ENCODE measurements around the gene CPA1. TPM values are rescaled to one million over a fixed set of nuclear protein-coding genes. Genes with fewer than 3 reads are reported as not detected.

CPA1 gene
- total and polyA plus RNA-seq, 2 donors: 0.14 to 0.21 TPM

DNA sequence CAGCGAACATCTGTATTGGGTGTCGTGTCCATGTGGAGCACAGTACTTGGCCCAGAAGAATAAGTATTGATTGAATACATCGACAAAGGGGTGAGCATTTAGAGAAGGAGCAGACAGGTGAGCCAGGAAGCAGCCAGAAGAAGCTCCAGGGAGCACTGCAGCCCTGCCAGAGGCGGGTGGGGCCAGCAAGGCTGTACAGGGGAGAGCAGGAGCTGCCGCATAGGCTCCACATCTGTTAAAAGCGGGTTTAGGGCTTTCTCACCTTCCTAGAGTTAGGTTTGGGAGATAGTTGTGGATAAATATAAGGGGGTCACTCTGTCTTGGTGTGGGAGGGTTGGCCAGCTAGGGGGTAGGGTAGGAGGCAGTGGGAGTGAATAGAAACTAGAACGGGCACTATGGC, 1.3 kb upstream of the CPA1 start:
- Histone ChIP-seq H3K27me3 (ENCODE audit: control insufficient read depth in 2 of 2, insufficient read depth in 1 of 2, low read length in 1 of 2) (no peaks in the 10 kb centered on the region), H3K27ac (ENCODE audit: low read depth in 1 of 2, low read length in 1 of 2) (no peak overlapping the region), H3K4me3 (ENCODE audit: low read length in 2 of 2) (no peak overlapping the region), H3K4me1 (ENCODE audit: control insufficient read depth in 2 of 2, insufficient read depth in 2 of 2, low read length in 2 of 2) (peaks cover 0 to 21% of the 10 kb centered on the region in 2 donors), H3K36me3 (ENCODE audit: control insufficient read depth in 2 of 2, insufficient read depth in 2 of 2, low read length in 1 of 2) (no peaks in the 10 kb centered on the region), H3K9me3 (ENCODE audit: control insufficient read depth in 2 of 2, insufficient read depth in 1 of 2, low read length in 1 of 2) (peaks cover 4 to 26% of the 10 kb centered on the region in 2 donors)
- 98% methylated on average over 7 of the region's 7 CpGs for WGBS
- DNase-seq (ENCODE audit: low read depth in 6 of 9, low spot score in 9 of 9): no peak

DNA sequence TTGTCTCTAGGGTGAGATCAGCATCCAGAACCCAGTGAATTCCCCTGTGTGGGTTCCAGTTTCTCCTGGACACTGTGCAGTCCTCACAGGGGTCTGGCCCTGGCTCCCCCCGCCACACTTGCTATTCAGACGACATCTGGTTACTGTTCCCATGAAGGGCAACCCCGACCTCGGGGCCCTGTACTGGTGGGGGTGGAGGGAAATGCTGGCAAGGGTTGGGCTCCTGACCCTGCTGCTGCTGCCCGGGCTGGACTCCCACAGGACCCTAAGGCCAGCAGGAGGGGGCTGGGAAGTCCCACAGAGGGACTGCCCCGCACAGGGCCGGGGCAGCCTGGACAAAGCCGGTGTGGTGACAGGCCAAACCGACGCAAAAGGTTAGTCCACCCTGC, 768 bp upstream of the CPA1 start:
- no peak for DNase-seq (ENCODE audit: low read depth in 6 of 9, low spot score in 9 of 9)
- H3K4me1 ChIP-seq (ENCODE audit: control insufficient read depth in 2 of 2, insufficient read depth in 2 of 2, low read length in 2 of 2): peaks cover 0 to 19% of the 10 kb centered on the region in 2 donors
- H3K27me3 ChIP-seq (ENCODE audit: control insufficient read depth in 2 of 2, insufficient read depth in 1 of 2, low read length in 1 of 2): no peaks in the 10 kb centered on the region
- no peak overlapping the region for H3K27ac ChIP-seq (ENCODE audit: low read depth in 1 of 2, low read length in 1 of 2)
- 92% methylated on average over 10 of the region's 10 CpGs for WGBS
- H3K36me3 ChIP-seq (ENCODE audit: control insufficient read depth in 2 of 2, insufficient read depth in 2 of 2, low read length in 1 of 2): no peaks in the 10 kb centered on the region
- no peak overlapping the region for H3K4me3 ChIP-seq (ENCODE audit: low read length in 2 of 2)
- H3K9me3 ChIP-seq (ENCODE audit: control insufficient read depth in 2 of 2, insufficient read depth in 1 of 2, low read length in 1 of 2): peaks cover 4 to 26% of the 10 kb centered on the region in 2 donors

DNA sequence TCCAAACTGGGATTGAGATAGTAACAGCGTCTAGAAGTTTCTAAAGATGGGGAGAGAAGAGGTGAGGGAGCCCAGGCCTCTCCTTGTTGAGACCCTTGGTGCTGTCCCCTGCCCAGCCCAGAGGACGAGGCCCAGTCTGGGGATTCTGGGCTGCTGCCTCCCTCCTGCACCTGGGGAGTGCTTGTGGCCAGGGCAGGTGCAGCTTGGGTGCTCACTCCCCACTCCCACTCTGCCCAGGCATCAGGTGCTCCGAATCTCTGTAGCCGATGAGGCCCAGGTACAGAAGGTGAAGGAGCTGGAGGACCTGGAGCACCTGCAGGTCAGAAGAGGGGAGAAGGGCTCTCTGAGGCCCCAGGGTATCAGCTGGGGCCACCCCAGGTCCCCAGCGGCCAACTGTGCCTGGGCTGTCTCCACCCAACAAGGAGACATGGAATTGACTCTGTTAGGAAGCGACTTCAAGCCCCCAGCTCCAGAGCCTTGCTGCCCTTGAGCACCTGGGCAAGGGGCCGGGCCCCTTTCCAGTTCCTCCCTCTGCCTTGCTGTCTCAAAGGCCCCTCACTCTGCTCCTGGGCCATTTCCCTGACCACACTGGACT, 664 bp downstream of the CPA1 start:
- Histone ChIP-seq H3K27me3 (ENCODE audit: control insufficient read depth in 2 of 2, insufficient read depth in 1 of 2, low read length in 1 of 2) (no peaks in the 10 kb centered on the region), H3K4me1 (ENCODE audit: control insufficient read depth in 2 of 2, insufficient read depth in 2 of 2, low read length in 2 of 2) (peaks cover 0 to 21% of the 10 kb centered on the region in 2 donors), H3K36me3 (ENCODE audit: control insufficient read depth in 2 of 2, insufficient read depth in 2 of 2, low read length in 1 of 2) (no peaks in the 10 kb centered on the region), H3K4me3 (ENCODE audit: low read length in 2 of 2) (no peak overlapping the region), H3K27ac (ENCODE audit: low read depth in 1 of 2, low read length in 1 of 2) (no peak overlapping the region), H3K9me3 (ENCODE audit: control insufficient read depth in 2 of 2, insufficient read depth in 1 of 2, low read length in 1 of 2) (peaks cover 2 to 20% of the 10 kb centered on the region in 2 donors)
- 94% methylated on average over 7 of the region's 7 CpGs for WGBS
- no peak for DNase-seq (ENCODE audit: low read depth in 6 of 9, low spot score in 9 of 9)

- Histone ChIP-seq H3K27me3 (ENCODE audit: control insufficient read depth in 2 of 2, insufficient read depth in 1 of 2, low read length in 1 of 2) (no peaks in the 10 kb centered on the region), H3K9me3 (ENCODE audit: control insufficient read depth in 2 of 2, insufficient read depth in 1 of 2, low read length in 1 of 2) (peaks cover 0 to 15% of the 10 kb centered on the region in 2 donors), H3K4me1 (ENCODE audit: control insufficient read depth in 2 of 2, insufficient read depth in 2 of 2, low read length in 2 of 2) (peaks cover 0 to 21% of the 10 kb centered on the region in 2 donors), H3K4me3 (ENCODE audit: low read length in 2 of 2) (no peak overlapping the region), H3K27ac (ENCODE audit: low read depth in 1 of 2, low read length in 1 of 2) (no peak overlapping the region), H3K36me3 (ENCODE audit: control insufficient read depth in 2 of 2, insufficient read depth in 2 of 2, low read length in 1 of 2) (no peaks in the 10 kb centered on the region)
- WGBS: 96% methylated on average over 41 of the region's 41 CpGs
- no peak for DNase-seq (ENCODE audit: low read depth in 6 of 9, low spot score in 9 of 9)
These were observed 1.4 kb downstream of the CPA1 start for GRCh38 chr7:130381468-130382312.

GRCh38 chr7:130383187-130383980, 3.1 kb downstream of the CPA1 start:
- no peaks in the 10 kb centered on the region for H3K27me3 ChIP-seq (ENCODE audit: control insufficient read depth in 2 of 2, insufficient read depth in 1 of 2, low read length in 1 of 2)
- H3K4me1 ChIP-seq (ENCODE audit: control insufficient read depth in 2 of 2, insufficient read depth in 2 of 2, low read length in 2 of 2): peaks cover 0 to 25% of the 10 kb centered on the region in 2 donors
- WGBS: 96% methylated on average over 18 of the region's 18 CpGs
- peaks cover 0 to 3% of the 10 kb centered on the region in 2 donors for H3K9me3 ChIP-seq (ENCODE audit: control insufficient read depth in 2 of 2, insufficient read depth in 1 of 2, low read length in 1 of 2)
- H3K4me3 ChIP-seq (ENCODE audit: low read length in 2 of 2): no peak overlapping the region
- H3K36me3 ChIP-seq (ENCODE audit: control insufficient read depth in 2 of 2, insufficient read depth in 2 of 2, low read length in 1 of 2): no peaks in the 10 kb centered on the region
- no peak for DNase-seq (ENCODE audit: low read depth in 6 of 9, low spot score in 9 of 9)
- no peak overlapping the region for H3K27ac ChIP-seq (ENCODE audit: low read depth in 1 of 2, low read length in 1 of 2)

- Histone ChIP-seq H3K27ac (ENCODE audit: low read depth in 1 of 2, low read length in 1 of 2) (no peak overlapping the region), H3K36me3 (ENCODE audit: control insufficient read depth in 2 of 2, insufficient read depth in 2 of 2, low read length in 1 of 2) (no peaks in the 10 kb centered on the region), H3K4me1 (ENCODE audit: control insufficient read depth in 2 of 2, insufficient read depth in 2 of 2, low read length in 2 of 2) (peaks cover 0 to 25% of the 10 kb centered on the region in 2 donors), H3K9me3 (ENCODE audit: control insufficient read depth in 2 of 2, insufficient read depth in 1 of 2, low read length in 1 of 2) (peaks cover 0 to 7% of the 10 kb centered on the region in 2 donors), H3K4me3 (ENCODE audit: low read length in 2 of 2) (no peak overlapping the region), H3K27me3 (ENCODE audit: control insufficient read depth in 2 of 2, insufficient read depth in 1 of 2, low read length in 1 of 2) (no peaks in the 10 kb centered on the region)
- DNase-seq (ENCODE audit: low read depth in 6 of 9, low spot score in 9 of 9): no peak
- WGBS: 73% methylated on average over 10 of the region's 10 CpGs
These were observed 4.1 kb downstream of the CPA1 start for GRCh38 chr7:130384371-130384801.

- Histone ChIP-seq H3K27ac (ENCODE audit: low read depth in 1 of 2, low read length in 1 of 2) (no peak overlapping the region), H3K4me3 (ENCODE audit: low read length in 2 of 2) (no peak overlapping the region), H3K4me1 (ENCODE audit: control insufficient read depth in 2 of 2, insufficient read depth in 2 of 2, low read length in 2 of 2) (peaks cover 0 to 22% of the 10 kb centered on the region in 2 donors), H3K9me3 (ENCODE audit: control insufficient read depth in 2 of 2, insufficient read depth in 1 of 2, low read length in 1 of 2) (peaks cover 0 to 7% of the 10 kb centered on the region in 2 donors), H3K36me3 (ENCODE audit: control insufficient read depth in 2 of 2, insufficient read depth in 2 of 2, low read length in 1 of 2) (no peaks in the 10 kb centered on the region), H3K27me3 (ENCODE audit: control insufficient read depth in 2 of 2, insufficient read depth in 1 of 2, low read length in 1 of 2) (no peaks in the 10 kb centered on the region)
- no peak for DNase-seq (ENCODE audit: low read depth in 6 of 9, low spot score in 9 of 9)
- WGBS: 95% methylated on average over 13 of the region's 13 CpGs
These were observed 4.7 kb downstream of the CPA1 start for GRCh38 chr7:130384841-130385599.

GRCh38 chr7:130385600-130386066, 5.3 kb downstream of the CPA1 start:
- no peak for DNase-seq (ENCODE audit: low read depth in 6 of 9, low spot score in 9 of 9)
- no peaks in the 10 kb centered on the region for H3K36me3 ChIP-seq (ENCODE audit: control insufficient read depth in 2 of 2, insufficient read depth in 2 of 2, low read length in 1 of 2)
- 98% methylated on average over 6 of the region's 6 CpGs for WGBS

More at GRCh38 chr7:130385600-130386066, 5.3 kb downstream of the CPA1 start:
- no peaks in the 10 kb centered on the region for H3K27me3 ChIP-seq (ENCODE audit: control insufficient read depth in 2 of 2, insufficient read depth in 1 of 2, low read length in 1 of 2)
- peaks cover 0 to 7% of the 10 kb centered on the region in 2 donors for H3K9me3 ChIP-seq (ENCODE audit: control insufficient read depth in 2 of 2, insufficient read depth in 1 of 2, low read length in 1 of 2)
- H3K27ac ChIP-seq (ENCODE audit: low read depth in 1 of 2, low read length in 1 of 2): no peak overlapping the region
- H3K4me1 ChIP-seq (ENCODE audit: control insufficient read depth in 2 of 2, insufficient read depth in 2 of 2, low read length in 2 of 2): peaks cover 0 to 16% of the 10 kb centered on the region in 2 donors
- H3K4me3 ChIP-seq (ENCODE audit: low read length in 2 of 2): no peak overlapping the region

Data from thymus (tissue), 11 donors.